Measurements from ENCODE around the gene CLCA2.

CLCA2 gene

GRCh38 chr1:86423873-86424272, at the start of gene CLCA2:
CLCA2 (plus strand) TSS chr1:86424171; CDS start chr1:86424248, 77 bp downstream.
- POLR2A ChIA-PET = no interaction called here
- no peak for DNase-seq (ENCODE audit: extremely low spot score)
- TF ChIP-seq FOXK2 (IDR thresholded peaks at IDR 0.05) (no peak), SP1 (IDR thresholded peaks at IDR 0.05) (no peak), SUZ12 (IDR thresholded peaks at IDR 0.05) (no peak), CTBP1 (IDR thresholded peaks at IDR 0.05; ENCODE audit: borderline replicate concordance) (no peak), BHLHE40 (IDR thresholded peaks at IDR 0.05; ENCODE audit: borderline replicate concordance) (no peak), HDGF (IDR thresholded peaks at IDR 0.05; ENCODE audit: borderline replicate concordance) (no peak), TARDBP (IDR thresholded peaks at IDR 0.05) (no peak), FOXA1 (IDR thresholded peaks at IDR 0.05) (no peak), PKNOX1 (IDR thresholded peaks at IDR 0.05) (no peak), ELF4 (IDR thresholded peaks at IDR 0.05) (no peak)
- CTCF ChIA-PET = no interaction called here

GRCh38 chr1:86375688-86376087, 48.3 kb upstream of the CLCA2 start:
- CTCF ChIA-PET = no interaction called here
- POLR2A ChIA-PET = no interaction called here
- DNase-seq (ENCODE audit: extremely low spot score) = no peak
- TF ChIP-seq FOXK2 (IDR thresholded peaks at IDR 0.05) (no peak), ELF4 (IDR thresholded peaks at IDR 0.05) (no peak), LEF1 (IDR thresholded peaks at IDR 0.05; ENCODE audit: borderline replicate concordance) (no peak), ARNT (IDR thresholded peaks at IDR 0.05) (no peak)

GRCh38 chr1:86377341-86377740, 46.6 kb upstream of the CLCA2 start:
- POLR2A ChIA-PET = no interaction called here
- CTCF ChIA-PET = no interaction called here
- TF ChIP-seq CTBP1 (IDR thresholded peaks at IDR 0.05; ENCODE audit: borderline replicate concordance) (no peak), FOXM1 (IDR thresholded peaks at IDR 0.05; ENCODE audit: borderline replicate concordance) (no peak), ARNT (IDR thresholded peaks at IDR 0.05) (no peak), TARDBP (IDR thresholded peaks at IDR 0.05) (no peak), PKNOX1 (IDR thresholded peaks at IDR 0.05) (no peak), BHLHE40 (IDR thresholded peaks at IDR 0.05; ENCODE audit: borderline replicate concordance) (no peak), L3MBTL2 (conservative IDR thresholded peaks at IDR 0.05) (no peak), ZNF384 (IDR thresholded peaks at IDR 0.05) (no peak), SUZ12 (IDR thresholded peaks at IDR 0.05) (no peak), HDGF (IDR thresholded peaks at IDR 0.05; ENCODE audit: borderline replicate concordance) (no peak)
- DNase-seq (ENCODE audit: extremely low spot score) = no peak

DNA sequence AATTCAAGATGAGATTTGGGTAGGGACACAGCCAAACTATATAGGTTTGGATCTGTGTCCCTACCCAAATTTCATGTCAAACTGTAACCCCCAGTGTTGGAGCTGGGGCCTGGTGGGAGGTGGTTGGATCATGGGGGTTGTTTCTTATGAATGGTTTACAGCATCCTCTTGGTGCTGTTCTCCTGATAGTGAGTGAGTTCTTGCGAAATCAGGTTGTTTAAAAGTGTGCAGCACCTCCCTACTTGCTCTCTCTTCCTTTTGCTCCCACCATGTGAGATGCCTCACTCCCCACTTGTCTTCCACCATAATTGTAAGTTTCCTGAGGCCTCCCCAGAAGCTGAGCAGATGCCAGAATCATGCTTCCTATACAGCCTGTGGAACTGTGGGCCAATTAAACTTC, 45.2 kb upstream of the CLCA2 start:
- DNase-seq (ENCODE audit: extremely low spot score) = no peak
- TF ChIP-seq TARDBP (IDR thresholded peaks at IDR 0.05) (no peak), HDGF (IDR thresholded peaks at IDR 0.05; ENCODE audit: borderline replicate concordance) (no peak), ELF4 (IDR thresholded peaks at IDR 0.05) (no peak), PKNOX1 (IDR thresholded peaks at IDR 0.05) (no peak), SUZ12 (IDR thresholded peaks at IDR 0.05) (no peak), BHLHE40 (IDR thresholded peaks at IDR 0.05; ENCODE audit: borderline replicate concordance) (no peak), FOXK2 (IDR thresholded peaks at IDR 0.05) (no peak), SP1 (IDR thresholded peaks at IDR 0.05) (no peak), LEF1 (IDR thresholded peaks at IDR 0.05; ENCODE audit: borderline replicate concordance) (no peak), FOXM1 (IDR thresholded peaks at IDR 0.05; ENCODE audit: borderline replicate concordance) (no peak), NFRKB (IDR thresholded peaks at IDR 0.05) (no peak), ZNF384 (IDR thresholded peaks at IDR 0.05) (no peak), CTBP1 (IDR thresholded peaks at IDR 0.05; ENCODE audit: borderline replicate concordance) (no peak), ARNT (IDR thresholded peaks at IDR 0.05) (no peak), L3MBTL2 (conservative IDR thresholded peaks at IDR 0.05) (no peak), FOXA1 (IDR thresholded peaks at IDR 0.05) (no peak)
- CTCF ChIA-PET = no interaction called here
- POLR2A ChIA-PET = no interaction called here

DNA sequence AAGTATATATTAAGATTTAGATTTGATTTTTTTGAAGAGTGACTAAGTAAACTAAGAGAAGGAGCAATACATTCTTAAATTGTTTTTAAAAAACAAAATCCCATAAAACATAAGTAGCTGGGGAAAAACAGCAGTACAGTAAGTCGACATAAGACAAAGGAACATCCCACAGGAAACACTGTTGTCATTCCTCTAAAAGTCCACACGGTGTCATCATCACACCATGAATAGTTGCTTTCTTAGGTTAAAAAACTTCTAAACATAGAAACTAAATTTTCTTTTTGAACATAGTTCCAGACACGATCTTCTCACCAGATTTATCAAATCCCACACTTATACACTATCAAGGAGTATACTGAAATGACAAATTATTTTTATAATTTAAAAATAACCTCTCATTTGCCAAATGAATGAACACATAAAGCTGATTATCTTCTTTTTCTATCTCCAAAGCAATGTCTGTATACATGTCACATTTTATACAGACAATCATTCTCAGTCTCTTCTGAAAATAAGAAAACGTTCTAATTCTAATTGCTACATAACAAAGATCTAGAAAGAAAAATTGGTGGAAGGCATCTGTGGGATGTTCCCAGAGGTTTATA, 43.6 kb upstream of the CLCA2 start:
- no peak for TF ChIP-seq TARDBP (IDR thresholded peaks at IDR 0.05)
- TF ChIP-seq FOXA1 (IDR thresholded peaks at IDR 0.05) = no peak
- no peak for TF ChIP-seq BHLHE40 (IDR thresholded peaks at IDR 0.05; ENCODE audit: borderline replicate concordance)
- TF ChIP-seq ARNT (IDR thresholded peaks at IDR 0.05) = no peak
- TF ChIP-seq SP1 (IDR thresholded peaks at IDR 0.05) = no peak
- TF ChIP-seq CTBP1 (IDR thresholded peaks at IDR 0.05; ENCODE audit: borderline replicate concordance) = no peak
- TF ChIP-seq PKNOX1 (IDR thresholded peaks at IDR 0.05) = no peak
- peak; percentile 59 for DNase-seq (ENCODE audit: extremely low spot score)
- ChIA-PET CTCF (interaction anchor here (0.7 to 1.5 kb wide), 7 partner anchors 15 to 955 kb away, joined by 3 to 7 read pairs (median 3); no protein-coding TSS in a partner anchor), POLR2A (no interaction called here)

DNA sequence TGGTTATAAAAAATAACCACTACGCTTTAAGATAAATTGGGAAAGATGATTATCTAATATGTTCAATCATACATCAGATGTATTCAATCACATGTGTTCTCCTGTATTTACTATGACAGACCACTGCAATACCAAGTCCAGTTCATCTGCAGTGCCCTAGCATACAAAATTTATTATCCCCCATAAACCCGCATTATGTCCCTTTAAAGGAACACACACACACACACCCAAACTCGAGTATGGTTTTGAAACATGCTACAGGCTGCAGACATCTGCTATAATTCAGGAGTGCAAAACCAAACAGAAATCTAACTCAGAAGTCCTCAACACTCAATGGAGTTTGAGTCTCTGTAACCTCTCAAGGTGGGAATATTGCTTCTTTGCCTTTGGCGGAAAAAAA, 42.7 kb upstream of the CLCA2 start:
- no peak for DNase-seq (ENCODE audit: extremely low spot score)
- ChIA-PET CTCF (no interaction called here), POLR2A (no interaction called here)
- no peak for TF ChIP-seq ZNF384 (IDR thresholded peaks at IDR 0.05)
- TF ChIP-seq CTBP1 (IDR thresholded peaks at IDR 0.05; ENCODE audit: borderline replicate concordance) = no peak
- TF ChIP-seq FOXA1 (IDR thresholded peaks at IDR 0.05) = no peak
- TF ChIP-seq LEF1 (IDR thresholded peaks at IDR 0.05; ENCODE audit: borderline replicate concordance) = no peak
- TF ChIP-seq ARNT (IDR thresholded peaks at IDR 0.05) = no peak
- TF ChIP-seq TARDBP (IDR thresholded peaks at IDR 0.05) = no peak
- TF ChIP-seq BHLHE40 (IDR thresholded peaks at IDR 0.05; ENCODE audit: borderline replicate concordance) = no peak
- no peak for TF ChIP-seq SP1 (IDR thresholded peaks at IDR 0.05)
- TF ChIP-seq PKNOX1 (IDR thresholded peaks at IDR 0.05) = no peak
- TF ChIP-seq NFRKB (IDR thresholded peaks at IDR 0.05) = no peak
- no peak for TF ChIP-seq HDGF (IDR thresholded peaks at IDR 0.05; ENCODE audit: borderline replicate concordance)
- TF ChIP-seq ELF4 (IDR thresholded peaks at IDR 0.05) = no peak
- no peak for TF ChIP-seq FOXK2 (IDR thresholded peaks at IDR 0.05)
- TF ChIP-seq FOXM1 (IDR thresholded peaks at IDR 0.05; ENCODE audit: borderline replicate concordance) = no peak
- no peak for TF ChIP-seq L3MBTL2 (conservative IDR thresholded peaks at IDR 0.05)

All from HEK293T (cell line).